GM12801 (cell line): Measurements from ENCODE around the gene DNAH3.

Experiments used
- TF ChIP-seq, protein P1 (sequence below): IDR thresholded peaks from one replicate; pipeline ENCODE4 v1.5.1; 2011; ENCODE audit warnings: control low read depth; ENCODE audit not compliant: insufficient read length; ENCODE audit errors: extremely low read depth

DNAH3 gene

DNA sequence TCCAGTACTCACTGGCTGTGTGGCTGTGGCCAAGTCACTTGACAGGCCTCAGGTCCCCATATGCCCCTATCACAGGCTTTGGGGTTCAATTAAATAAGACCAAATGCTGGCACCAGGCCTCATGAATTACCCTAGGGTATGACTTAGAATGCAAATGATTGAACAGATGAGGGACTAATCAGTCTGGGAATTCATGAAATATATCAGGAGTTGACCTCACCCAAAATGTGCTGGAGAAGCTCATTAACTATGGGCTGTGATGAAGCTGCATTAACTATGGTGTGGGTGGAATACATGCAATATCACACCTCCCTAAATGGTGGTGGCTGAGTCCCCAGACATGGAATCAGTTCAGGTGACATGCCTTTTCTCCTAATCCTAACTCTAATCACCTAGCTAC lies 72.1 kb downstream of the DNAH3 start:
- TF ChIP-seq, protein P1, sequence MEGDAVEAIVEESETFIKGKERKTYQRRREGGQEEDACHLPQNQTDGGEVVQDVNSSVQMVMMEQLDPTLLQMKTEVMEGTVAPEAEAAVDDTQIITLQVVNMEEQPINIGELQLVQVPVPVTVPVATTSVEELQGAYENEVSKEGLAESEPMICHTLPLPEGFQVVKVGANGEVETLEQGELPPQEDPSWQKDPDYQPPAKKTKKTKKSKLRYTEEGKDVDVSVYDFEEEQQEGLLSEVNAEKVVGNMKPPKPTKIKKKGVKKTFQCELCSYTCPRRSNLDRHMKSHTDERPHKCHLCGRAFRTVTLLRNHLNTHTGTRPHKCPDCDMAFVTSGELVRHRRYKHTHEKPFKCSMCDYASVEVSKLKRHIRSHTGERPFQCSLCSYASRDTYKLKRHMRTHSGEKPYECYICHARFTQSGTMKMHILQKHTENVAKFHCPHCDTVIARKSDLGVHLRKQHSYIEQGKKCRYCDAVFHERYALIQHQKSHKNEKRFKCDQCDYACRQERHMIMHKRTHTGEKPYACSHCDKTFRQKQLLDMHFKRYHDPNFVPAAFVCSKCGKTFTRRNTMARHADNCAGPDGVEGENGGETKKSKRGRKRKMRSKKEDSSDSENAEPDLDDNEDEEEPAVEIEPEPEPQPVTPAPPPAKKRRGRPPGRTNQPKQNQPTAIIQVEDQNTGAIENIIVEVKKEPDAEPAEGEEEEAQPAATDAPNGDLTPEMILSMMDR, result no peak

DNA sequence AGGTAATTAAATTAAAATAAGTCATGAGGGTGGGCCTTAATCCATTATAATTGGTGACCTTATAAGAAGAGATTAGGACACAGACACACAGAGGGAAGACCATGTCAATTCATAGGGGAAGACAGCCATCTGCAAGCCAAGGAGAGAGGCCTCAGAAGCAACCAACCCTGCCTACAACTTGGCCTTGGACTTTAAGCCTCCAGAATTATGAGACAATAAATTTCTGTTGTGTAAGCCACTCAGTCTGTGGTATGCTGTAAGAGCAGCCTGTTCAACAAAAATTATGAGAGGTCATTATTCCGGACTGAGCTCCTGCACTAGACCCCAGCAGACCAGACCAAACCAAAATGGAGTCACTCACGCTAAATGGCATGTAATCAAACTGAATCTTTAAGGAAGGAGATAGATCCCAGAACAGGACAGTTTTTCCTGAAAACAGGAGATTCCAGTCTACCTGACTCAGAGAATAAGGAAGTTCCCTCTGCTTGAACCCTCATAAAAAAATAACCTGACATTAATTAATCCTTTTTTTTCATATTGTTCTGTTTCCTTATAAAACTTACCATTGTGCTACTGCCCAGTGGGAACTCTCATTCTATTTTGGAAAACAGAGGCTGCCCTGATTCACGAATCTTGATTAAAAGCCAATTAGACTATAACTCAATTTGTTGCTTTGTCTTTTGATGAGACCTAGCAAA lies 74.3 kb downstream of the DNAH3 start:
- TF ChIP-seq, protein P1, result no peak

DNA sequence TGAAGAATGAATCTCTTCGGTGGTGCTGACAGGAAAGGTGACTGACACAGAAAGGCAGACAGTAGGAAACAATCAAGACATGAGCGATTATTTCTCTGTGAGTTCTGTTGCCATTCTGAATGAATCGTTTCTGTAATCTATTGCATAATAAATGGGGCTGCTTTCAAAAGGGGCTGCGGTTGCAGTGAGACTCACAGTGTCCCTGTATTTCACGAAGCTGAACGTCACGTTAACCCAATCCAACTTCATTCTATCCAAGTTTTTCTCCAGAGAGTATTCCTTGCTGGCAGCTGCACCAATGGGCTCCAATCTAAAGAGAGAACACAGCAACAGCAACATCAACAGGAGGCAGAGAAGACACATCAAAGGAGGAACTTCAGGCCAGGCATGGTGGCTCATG lies 75.4 kb downstream of the DNAH3 start:
- TF ChIP-seq, protein P1, result no peak

DNA sequence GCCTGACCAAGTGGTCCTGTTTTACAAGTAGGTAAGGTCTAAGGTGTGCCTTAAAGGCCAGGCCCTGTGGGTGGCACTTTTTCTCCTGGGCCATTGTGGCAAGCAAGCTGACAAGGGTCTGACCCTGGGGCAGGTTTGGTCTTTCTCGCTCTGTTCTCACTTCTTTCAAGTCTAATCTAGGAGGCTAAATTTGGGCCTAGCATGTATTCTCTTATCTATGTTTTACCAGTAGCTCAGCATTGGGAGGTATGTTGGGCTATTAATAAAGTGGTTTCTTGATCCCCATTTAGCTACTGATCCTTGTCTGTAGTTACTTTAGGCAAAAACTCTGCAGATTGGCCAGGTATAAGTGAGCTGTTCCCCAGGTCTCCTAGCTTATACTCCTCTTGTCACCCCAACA lies 77.7 kb downstream of the DNAH3 start:
- TF ChIP-seq, protein P1, result no peak

DNA sequence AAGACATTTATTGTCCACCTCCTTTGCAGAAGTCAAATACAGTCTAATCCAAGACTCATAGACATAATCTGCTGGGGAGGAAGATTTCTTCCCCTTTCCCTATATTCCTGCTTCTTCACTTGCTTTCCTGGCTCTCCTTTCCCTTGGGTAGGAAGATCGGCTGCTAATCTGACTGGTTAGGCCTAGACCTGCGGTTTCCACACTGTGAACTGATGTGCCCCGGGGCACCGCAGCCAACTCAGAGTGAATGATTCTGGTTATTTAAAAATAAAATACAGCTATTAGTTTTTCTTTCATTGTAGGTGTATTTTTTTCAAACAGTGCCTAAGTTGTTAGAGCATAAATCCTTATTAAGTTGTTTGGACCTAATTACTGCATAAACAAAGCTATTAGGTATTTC lies 78.9 kb downstream of the DNAH3 start:
- TF ChIP-seq, protein P1, result no peak

DNA sequence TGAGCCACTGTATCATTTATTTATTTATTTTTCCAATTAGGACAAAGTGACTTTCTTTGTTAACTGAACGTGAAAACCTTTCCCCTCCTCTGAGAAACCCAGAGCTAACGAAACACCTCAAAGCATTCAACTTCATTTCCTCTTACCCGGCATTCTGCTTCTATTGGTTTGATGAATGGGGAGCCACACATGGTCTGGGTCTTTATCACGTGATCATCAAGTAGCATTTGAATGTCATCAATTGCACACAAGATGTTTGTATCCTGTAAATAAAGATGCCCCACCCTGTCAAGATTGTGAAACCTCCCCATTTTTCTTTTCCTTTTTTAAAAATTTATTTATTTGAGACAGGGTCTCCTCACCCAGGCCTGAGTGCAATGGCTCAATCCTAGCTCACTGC lies 80.1 kb downstream of the DNAH3 start:
- TF ChIP-seq, protein P1, result no peak

DNA sequence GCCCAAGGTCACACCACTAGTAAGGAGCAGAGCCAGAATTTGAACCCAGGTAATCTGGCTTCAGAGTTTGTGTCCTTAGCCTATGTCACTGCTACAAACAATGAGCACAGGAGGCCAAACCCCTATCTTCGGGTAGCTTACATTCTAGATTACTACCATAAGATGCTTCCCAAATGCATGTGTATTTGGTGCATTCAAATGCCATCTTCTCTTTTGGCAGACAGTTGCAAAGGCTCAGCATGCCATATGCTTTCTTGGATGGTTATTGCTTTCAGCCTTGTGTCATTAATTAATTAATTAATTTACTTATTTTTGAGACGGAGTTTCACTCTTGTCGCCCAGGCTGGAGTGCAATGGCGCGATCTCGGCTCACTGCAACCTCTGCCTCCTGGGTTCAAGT lies 80.7 kb downstream of the DNAH3 start:
- TF ChIP-seq, protein P1, result no peak
